GM19239 (cell line): Measurements from ENCODE around the gene CHP1.
"Not testable (repeated sequence)": the region's sequence is repeated elsewhere in the genome, so short reads cannot be mapped to it uniquely, and the experiment has no call there.

Experiments
- DNase-seq: peaks from one replicate; pipeline ENCODE4 v3.0.0; 2011; ENCODE audit warnings: low spot score; ENCODE audit not compliant: insufficient read length
- FAIRE-seq: peaks from 2 replicates; lab custom pipeline; 2011; peaks lifted over from hg19 to GRCh38; lab: Jason Lieb, UNC

CHP1 gene

DNA sequence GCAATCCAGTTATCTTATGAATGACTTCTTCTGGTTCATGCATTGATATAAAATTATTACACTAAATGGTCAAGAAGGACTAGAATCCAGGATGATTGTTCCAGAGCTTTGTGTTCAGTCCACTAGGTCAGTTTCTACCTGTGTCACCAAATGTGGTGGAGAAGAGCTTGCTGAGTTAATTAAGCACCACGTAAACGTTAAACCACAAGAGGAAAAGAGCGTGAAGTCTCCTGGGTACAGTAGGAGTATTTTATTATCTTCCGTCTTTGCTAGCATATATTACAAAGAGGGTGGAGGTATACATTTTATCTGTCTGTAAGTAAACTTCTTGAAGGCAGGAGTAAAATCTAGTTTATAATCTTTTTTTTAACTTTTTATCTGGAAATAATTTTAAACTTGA, 23.5 kb downstream of the CHP1 start:
- FAIRE-seq (peak; percentile 67), DNase-seq (no peak)

- FAIRE-seq = no peak
Observed at GRCh38 chr15:41256103-41256502, 25.0 kb downstream of the CHP1 start.

GRCh38 chr15:41256577-41257038, 25.5 kb downstream of the CHP1 start:
- DNase-seq (no peak), FAIRE-seq (no peak)

More at GRCh38 chr15:41256103-41256502, 25.0 kb downstream of the CHP1 start:
- DNase-seq = no peak

DNA sequence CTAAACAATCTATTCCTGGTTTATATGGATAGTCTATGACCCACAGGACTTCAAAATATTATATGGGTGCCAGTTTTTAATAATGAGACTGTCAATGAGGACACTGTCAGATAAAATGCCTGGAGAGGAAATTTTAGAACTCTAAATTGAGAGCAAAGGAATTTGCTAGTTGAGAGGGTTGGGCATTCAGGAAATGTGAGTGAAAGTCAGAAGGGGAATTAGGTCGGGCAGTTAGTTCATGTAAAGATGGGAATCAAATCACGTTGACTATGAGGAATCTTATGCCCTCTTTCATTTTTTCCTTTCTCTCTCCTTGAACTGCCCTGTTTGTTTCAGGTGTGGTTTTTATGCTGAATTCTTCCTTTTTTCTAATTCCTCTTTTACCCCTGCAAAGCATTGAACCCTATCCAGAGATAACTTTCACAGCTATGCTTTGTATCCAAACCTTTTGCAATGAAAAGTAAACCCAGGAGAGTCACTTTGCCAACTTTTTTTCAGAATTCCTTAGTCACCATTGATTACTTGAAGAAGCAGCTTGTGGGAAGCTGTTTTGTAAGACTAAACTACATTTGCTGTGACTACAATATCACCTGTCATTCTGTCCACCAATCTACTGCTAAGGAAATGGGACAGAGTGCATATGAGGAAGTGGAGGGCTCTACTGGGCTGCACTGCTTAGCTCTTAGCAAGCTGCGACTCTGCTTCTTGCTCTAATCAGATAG, 27.8 kb downstream of the CHP1 start:
- peak; percentile 51 for FAIRE-seq
- no peak for DNase-seq

GRCh38 chr15:41259546-41260189, 28.6 kb downstream of the CHP1 start:
- DNase-seq = no peak
- no peak for FAIRE-seq

GRCh38 chr15:41260924-41261323, 29.9 kb downstream of the CHP1 start:
- FAIRE-seq, DNase-seq: not testable (repeated sequence)

- no peak for FAIRE-seq
Observed at GRCh38 chr15:41262571-41262970, 31.5 kb downstream of the CHP1 start.

GRCh38 chr15:41263891-41264351, 32.9 kb downstream of the CHP1 start:
- DNase-seq (no peak), FAIRE-seq (no peak)

More at GRCh38 chr15:41262571-41262970, 31.5 kb downstream of the CHP1 start:
- no peak for DNase-seq

DNA sequence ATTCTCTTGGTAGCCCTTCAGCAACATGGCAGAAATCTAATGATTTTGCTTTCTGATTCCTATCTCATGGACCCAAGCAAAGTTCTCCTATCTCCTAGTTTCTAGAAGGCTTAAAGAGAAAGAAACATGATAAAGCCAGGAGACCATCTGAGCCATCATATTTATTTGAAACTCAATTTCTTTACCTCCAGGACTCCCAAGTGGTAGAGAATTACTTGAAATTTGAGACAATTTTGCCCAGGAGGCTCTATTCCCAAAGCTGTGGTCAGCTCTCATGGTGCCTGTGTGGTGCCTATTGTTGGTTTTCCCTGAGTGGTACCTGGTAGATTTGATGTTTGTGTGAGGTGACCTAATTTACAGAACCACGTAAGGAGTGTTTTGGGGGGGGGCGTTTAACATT, 38.8 kb downstream of the CHP1 start:
- DNase-seq (no peak), FAIRE-seq (no peak)

GRCh38 chr15:41276831-41277230, 45.8 kb downstream of the CHP1 start:
- DNase-seq (no peak), FAIRE-seq (no peak)

DNA sequence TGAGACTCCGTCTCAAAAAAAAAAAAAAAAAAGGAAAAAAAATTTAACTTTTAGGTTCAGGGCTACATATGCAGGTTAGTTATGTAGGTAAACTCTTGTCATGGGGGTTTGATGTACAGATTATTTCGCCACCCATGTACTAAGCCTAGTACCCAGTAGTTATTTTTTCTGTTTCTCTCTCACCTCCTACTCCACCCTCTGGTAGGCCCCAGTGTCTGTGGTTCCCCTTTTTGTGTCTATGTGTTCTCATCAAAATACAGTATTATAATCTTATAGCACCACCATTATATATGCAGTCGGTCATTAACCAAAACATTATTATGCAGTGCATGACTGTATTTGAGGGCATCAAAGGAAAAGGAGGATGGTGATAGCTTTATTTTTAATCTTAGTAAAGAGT, 47.3 kb downstream of the CHP1 start:
- no peak for DNase-seq
- FAIRE-seq = no peak

DNA sequence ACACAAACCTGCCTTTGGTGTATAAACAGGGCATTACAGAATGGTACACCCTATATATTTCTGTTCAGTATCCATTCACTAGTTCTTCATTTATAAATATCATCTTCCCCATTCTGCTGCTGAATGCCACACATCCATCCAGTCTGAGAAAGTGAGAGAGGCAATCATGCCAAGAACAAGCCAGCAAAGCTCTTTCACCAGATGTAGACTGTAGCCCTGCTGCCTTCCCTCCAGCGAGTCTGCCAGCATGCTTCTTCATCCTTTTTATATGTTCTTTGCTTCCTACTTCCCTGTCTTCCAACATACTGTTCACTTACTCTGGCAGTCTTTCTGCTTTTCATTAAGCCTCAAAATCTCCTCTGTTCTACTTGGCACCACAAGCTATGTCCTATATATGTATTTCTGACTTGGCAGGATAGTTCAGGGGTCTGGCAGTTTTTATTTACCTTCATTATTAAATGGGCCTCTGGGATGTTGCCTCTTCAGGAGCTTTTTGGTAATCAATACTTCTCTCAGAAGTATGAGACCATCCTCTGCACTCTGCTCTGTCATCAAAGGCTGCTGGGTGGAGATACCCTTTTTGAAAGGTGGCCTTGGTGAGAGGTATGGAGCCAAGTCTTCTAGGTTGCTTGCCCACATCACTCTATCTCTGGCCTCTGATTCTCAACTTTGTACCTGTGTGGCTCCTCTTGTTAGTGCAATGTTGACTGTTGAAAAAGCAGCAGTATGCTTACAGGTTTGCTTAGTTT, 48.6 kb downstream of the CHP1 start:
- FAIRE-seq = no peak
- DNase-seq = no peak

DNA sequence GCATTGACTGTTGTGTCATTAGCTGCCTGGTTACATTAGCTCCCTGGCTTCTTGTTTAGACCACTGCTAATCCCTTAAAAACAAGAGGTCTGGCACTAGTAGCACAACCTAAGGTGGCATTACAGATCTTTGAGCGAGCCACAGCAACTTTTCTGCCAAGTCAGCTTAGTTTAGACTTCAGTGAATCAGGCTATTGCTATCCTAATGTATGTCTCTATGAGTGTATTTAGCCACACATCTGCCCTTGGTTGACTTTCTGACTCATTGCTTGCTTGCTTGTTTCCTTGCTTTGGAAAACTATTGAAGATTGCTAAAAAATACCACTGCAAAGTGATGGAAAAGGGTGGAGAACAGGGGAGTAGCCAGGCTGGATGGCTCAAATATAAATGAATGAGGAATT, 50.2 kb downstream of the CHP1 start:
- FAIRE-seq (no peak), DNase-seq (no peak)

DNA sequence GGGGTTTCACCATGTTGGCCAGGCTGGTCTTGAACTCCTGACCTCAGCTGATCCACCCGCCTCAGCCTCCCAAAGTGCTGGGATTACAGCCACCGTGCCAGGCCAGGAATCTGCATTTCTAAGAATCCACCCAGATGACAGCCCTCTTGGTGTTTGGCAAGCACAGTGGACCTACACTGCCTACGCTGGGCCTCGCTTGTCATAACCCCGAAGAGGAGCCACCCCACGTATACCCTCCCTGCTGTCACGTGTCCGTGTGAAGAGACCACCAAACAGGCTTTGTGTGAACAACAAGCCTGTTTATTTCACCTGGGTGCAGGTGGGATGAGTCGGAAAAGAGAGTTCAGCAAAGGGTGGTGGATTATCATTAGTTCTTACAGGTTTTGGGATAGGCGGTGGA, 51.4 kb downstream of the CHP1 start:
- not testable (repeated sequence) for DNase-seq, FAIRE-seq

GRCh38 chr15:41282980-41283652, 52.0 kb downstream of the CHP1 start:
- FAIRE-seq, DNase-seq: not testable (repeated sequence)

GRCh38 chr15:41283653-41284426, 52.8 kb downstream of the CHP1 start:
- FAIRE-seq (peak; percentile 96), DNase-seq (peak; percentile 93)

- DNase-seq (no peak), FAIRE-seq (peak; percentile 70)
Observed at GRCh38 chr15:41284427-41285177, 53.5 kb downstream of the CHP1 start.

DNA sequence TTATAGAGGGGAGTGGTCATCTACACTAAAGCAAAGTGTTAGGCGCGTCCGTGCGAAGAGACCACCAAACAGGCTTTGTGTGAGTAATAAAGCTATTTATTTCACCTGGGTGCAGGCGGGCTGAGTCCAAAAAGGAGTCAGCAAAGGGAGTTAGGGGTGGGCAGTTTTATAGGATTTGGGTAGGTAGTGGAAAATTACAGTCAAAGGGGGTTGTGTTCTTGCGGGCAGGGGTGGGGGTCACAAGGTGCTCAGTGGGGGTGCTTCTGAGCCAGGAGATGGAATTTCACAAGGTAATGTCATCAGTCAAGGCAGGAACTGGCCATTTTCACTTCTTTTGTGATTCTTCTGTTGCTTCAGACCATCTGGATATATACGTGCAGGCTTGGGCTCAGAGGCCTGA, 54.2 kb downstream of the CHP1 start:
- FAIRE-seq (no peak), DNase-seq (no peak)
